Fibroblast of upper back skin (primary cell): Measurements from ENCODE around the gene CHRNB2.

Source experiments
- DNase-seq: peaks from one replicate; pipeline ENCODE4 v3.0.0-alpha.2; 2013

Gene CHRNB2

DNA sequence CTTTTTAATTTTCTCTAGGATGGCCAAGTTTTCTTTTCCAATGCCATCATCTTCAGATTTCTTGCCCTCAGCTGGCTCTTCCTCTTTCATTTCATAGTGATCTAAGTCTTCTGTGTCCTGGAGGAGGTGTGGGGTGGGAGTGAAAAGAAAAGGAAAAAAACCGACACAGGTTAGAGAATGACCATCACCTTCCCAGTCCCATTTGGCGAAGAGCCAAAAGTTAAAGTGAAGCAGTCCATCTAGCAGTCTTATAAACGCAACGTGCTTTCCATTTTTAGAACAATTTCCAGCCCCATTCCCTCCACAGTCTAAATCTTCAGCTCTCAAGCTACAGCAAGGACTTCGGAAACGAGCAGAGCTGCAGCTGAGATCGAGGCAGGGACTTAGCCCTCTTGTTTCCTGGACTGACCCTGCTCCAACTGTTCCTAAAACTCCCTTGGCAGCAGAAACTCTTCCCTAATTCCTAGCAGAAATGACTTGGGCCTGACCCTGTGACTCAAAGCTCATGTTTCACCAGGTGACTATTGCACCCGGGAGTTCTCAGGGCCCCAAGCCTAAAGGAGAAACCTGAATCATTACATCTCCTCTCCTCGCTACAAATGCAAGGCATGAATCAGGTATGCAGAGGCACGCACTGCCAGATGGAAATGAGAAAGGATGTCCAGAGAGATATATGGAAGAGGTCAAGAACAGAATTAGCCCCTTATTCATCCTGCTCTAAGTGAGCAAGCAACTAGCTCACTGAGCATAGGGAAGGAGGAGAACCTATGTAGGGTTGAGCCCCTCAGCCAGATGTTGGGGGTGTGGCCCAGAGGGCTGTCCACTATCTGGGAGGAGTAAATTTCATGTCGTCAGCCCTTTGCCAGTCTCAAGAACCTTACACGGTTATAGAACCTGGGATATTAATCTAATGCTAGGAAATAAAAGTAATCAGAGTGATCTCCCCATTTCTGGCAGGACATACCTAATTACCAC, 14.2 kb upstream of the CHRNB2 start:
- DNase-seq = no peak

DNA sequence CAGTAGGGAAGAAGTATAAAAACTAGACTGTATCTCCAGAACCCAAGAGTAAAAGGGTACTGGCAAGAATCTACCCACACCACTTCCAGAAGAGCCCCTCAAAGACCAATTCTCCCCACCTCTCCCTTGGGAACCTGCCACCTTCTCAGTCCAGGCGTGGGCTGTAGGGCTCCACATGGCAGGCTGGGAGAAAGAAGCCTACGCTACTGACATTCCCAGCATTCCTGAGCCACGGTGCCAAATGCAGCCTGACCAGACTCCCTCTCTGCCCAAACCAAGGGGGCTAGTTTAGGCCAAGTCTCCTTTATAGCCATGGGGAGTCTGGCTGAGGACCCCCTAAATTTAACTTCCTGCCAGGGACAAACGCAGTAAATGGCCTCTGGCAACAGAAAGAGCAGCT, 11.2 kb upstream of the CHRNB2 start:
- peak; percentile 40 for DNase-seq

GRCh38 chr1:154557248-154557938, 10.2 kb upstream of the CHRNB2 start:
- DNase-seq = no peak

DNA sequence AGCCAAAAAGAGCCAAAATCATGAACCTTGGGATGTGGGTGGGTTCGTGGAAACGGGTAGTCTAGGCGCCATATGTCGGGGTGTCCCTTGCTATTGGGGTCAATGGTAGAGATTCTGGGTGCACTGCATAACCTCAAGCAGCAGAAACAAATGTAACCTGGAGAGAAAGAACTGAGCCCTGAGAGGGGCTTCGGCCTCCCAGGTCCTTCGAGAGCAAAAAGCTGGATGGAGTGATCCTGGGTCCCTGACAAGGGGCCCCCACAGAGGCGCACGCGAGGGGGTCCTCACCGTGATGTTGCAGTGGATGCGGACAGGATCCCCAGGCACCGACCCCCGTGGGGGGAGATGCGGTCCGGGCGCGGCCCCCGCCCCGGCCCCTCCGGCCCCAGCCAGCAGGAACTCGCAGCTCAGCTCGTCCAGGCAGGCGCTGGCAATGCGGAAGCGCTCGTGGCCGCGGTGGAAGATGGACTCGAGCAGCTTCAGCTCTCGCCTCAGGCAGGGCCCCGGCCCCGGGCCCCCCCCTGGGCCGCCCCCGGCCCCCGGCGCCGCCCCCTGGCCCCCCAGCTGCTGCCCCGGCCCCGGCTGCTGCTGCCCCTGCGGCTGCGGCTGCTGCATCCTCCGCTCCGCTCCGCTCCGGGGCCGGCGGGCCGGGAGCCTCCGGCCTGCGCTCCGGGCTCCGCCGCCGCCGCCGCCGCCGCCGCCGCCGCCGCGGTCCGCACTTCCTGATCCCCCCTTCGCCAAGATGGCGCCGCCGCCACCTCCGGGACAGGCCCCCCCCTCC, 9.4 kb upstream of the CHRNB2 start, which contains the start of gene UBE2Q1:
Gene UBE2Q1, minus strand, starts transcription at position 724 of the 781 bp plus-strand sequence. Its CDS starts 109 bp downstream, at position 615.
- no peak for DNase-seq

DNA sequence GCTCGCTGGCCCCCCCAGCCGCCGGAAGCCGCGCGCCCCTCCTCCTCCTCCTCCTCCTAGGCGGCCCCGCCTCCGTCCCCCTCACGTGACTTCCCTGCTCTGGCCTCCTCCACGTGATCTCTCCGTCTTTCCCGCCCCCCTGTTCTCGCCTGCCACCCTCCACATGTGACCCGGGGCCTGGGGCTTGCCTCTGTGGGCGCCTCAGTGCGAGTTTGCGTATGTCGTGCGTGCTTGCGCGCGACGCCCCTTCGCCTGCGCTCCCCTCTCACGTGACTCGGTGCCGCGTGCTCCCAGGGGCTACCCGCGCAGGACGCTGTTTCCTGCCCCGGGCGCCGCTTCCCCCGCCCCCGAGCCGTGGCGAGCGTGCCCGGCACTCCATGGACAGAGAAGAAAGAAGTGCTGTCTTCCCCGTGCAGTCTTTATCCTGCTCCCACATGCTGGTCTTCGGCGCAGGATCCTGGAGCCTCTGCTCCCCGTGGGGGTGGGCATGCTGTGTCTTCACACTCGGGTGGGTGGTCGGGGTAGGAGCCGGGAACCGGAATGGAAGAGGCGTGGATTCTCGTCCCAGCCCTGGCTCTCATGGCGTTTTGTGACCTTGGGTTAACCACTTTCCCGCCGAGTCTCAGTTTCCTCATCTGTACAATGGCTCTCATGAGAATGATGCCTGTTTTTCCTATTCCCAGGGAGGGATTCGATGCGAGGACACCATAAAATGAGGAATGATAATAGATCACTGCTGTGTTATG, 8.7 kb upstream of the CHRNB2 start:
- peak; percentile 99 for DNase-seq

DNA sequence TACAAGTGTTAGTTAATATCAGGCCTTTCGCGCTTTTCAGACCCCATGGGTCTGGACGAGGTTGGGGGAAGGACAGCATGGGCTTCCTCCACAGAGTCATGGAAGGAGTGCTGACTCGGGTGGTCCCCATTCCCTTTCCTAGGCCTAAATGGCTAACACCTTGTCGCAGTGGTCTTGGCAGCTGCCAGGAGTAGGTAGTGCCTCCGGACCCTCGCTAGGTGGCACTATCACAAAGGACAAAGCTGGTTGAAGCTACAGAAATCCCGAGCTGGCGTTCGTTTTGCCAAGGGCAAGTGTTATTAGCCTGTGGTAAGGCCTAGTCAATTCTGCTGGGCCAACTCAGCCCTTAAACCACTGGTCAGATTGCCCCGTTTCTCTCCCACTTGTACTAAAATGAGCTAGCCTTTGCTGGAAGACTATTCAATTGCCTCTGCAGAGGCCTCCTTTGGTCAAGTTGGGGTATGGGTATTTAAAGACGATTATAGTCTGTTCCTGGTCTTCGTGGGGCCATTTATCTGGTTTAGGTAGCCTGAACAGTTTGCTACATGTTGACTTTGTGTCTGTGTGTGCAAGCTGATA, 8.0 kb upstream of the CHRNB2 start:
- peak; percentile 88 for DNase-seq

GRCh38 chr1:154565876-154566275, 1.7 kb upstream of the CHRNB2 start:
- DNase-seq = no peak

DNA sequence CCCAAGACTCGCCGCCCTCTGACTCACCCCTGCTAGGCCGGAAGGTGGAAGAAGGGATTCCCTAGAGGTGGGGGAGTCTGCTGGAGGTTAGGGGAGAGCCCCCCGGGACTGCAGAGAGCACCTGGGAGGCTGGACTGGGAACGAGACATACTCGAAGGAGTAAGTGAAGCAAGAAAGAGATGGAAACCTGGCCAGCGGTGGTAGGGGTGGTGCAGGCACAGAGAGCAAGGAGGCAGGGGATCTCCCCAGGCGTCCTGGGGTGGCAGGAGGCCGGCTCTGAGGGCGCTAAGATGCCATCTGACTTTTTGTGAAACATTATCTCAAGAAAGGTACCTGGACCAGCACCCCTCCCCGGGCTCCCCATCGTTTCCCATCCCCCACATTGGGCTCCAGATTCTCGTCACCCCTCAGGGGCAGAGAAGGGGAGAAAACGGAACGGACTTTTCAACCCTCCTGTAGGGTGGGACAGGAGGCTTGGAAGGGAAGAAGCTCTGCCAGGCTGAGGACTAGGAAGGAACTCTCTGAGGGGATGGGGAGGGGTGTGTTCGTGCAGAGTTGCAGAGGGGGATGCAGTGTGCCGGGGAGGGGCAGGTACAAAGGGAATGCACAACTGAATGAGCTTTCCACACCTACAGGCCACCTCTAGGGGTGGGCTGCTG, 708 bp downstream of the CHRNB2 start:
- no peak for DNase-seq

GRCh38 chr1:154571244-154571963, 3.8 kb downstream of the CHRNB2 start:
- DNase-seq = no peak

GRCh38 chr1:154571964-154572288, 4.3 kb downstream of the CHRNB2 start:
- DNase-seq = no peak

DNA sequence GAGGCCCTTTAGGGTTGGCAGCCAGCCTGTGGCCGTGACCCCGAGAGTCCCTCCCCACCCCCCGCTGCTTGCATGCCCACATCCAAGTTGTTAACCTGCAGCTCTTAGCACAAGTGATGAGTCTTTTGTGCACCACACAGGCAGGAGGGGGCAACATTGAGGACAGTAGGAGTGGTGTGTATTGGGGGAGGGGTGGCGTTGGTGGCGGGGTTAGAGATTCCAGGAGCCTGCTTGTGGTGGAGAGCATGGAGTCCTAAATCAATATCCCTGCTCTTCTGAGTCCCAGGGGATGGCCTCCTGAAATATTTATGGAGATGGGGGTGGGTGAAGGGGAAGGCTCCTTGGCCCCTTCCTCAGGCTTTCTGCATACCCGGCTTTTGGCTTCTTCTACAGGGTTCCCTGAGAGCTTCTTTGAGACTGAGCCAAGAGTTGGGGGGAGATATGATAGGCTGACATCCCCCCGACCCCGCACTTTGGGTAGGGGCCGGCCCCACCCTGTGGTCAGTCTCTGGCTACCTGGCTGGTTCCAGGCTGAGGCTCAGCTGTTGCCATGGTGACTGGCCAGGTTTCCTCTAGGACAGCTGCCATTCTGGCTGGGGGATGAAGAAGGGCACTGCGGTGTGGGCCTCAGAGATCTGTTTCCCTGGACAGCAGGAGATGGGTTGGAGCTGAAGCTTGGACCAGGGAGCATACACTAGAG, 5.0 kb downstream of the CHRNB2 start:
- DNase-seq = no peak

DNA sequence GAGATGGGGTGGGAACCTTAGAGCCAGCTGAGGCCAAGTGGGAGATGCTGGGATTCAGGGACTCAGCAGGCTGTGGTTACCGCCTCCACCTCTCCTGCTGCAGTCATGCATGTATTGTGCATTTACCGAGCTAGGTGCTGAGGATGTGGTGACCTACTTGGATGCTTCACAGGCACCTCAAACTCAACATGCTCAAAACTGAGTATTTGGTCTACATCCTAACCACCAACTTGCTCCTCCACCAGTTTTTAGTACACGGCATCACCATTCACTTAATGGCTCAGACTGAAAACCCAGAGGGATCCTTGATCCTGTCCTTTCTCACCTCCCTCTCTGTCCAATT, 5.6 kb downstream of the CHRNB2 start:
- DNase-seq = no peak

DNA sequence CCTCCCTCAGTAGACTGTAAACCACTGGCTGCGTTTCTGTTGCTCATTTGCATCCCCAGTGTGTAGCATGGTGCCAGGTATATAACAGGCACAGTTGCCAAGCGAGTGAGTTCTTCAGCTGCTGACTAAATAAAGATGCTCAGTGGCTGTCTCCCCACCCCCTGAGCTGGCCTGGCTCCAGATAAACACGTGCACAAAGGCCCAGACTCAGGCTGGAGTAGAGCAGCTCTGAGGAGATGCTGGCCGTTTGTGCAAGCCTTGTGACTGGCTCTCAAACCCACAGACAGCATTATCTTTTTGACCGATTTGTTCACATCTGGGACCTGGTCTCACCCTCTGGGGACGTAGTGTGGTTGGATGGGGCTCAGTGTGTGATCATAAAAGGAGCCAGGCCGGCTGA, 7.1 kb downstream of the CHRNB2 start:
- DNase-seq = peak; percentile 36

DNA sequence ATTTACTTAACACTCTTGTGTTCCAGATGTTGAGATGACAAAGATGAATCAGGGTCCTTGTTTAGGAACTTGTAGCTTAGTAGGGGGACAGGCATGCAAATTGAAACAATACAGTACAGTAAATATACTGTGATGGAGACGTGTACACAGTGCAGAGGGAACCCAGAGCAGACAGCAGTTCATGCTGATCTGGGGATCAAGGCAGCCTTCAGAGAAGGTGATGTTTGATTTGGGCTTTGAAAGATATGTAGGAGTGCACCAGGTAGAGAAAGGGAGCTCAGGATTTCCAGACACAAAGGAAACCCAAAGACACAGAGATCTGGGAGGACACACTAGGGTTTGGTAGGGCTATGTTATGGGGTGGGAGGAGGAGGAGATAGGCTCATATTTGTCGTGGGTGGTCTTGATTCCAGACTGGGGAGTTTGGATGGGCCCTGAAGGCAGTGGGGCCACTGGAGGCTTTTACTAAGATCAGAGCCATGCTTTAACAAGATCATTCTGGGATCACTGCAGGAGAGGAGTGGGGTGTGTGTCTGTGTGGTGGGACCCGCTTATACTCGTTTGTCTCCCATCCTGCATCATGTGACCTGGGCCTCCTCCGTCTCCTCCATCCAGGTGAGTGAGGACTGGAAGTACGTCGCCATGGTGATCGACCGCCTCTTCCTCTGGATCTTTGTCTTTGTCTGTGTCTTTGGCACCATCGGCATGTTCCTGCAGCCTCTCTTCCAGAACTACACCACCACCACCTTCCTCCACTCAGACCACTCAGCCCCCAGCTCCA, 7.8 kb downstream of the CHRNB2 start:
- no peak for DNase-seq

GRCh38 chr1:154575951-154576566, 8.5 kb downstream of the CHRNB2 start:
- no peak for DNase-seq

- DNase-seq = no peak
These were observed 9.9 kb downstream of the CHRNB2 start for GRCh38 chr1:154577346-154578057.

DNA sequence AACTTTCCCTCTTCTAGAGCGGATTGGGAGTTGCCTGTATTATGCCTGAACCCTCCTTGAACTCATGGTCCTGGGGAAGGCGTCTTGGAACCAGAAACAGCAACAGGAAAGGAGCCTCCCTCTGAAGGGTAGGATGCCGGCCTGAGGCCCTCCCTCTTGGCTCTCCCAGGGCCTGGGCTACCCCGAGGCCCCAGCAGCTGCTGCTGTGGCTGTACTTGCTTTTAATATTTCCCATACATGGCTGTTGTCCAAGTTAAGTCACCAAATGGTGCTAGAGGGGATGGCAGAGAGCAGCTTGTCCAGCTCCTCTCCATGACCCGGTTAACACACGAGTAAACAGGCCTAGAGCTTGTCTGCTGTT, 10.5 kb downstream of the CHRNB2 start:
- DNase-seq = no peak

GRCh38 chr1:154579374-154579773, 11.8 kb downstream of the CHRNB2 start:
- no peak for DNase-seq

DNA sequence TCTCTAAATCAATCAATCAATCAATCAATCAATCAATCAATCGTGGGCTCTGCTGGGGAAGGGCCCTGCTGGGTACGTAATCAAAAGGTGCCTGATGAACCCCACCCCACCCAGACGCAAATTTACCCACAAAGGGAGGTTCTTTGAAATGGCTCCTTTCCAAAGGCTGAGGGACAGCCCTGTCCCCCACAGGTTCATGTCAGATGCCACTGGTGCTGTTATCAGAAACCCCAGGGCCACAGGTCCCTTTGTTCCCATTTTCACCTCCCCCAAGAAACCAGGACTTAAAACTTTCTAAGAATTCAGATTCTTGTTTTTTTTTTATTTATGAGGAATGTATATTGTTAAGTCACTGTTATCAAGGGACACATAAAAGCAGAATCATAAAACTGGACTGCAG, 14.2 kb downstream of the CHRNB2 start:
- no peak for DNase-seq
